K562 (cell line): Measurements from ENCODE around the gene CAPN8. TPM values are rescaled to one million over a fixed set of nuclear protein-coding genes. Genes with fewer than 3 reads are reported as not detected.

Source experiments
- ATAC-seq: fragments of 200-7000 bp; cut with Tn5 transposase; 3 replicates; pipeline ENCODE4 v1.9.1; 2020; ENCODE audit warnings: moderate library complexity
- BruUV-seq: library from RNA; stranded (reverse); fragments of 400-500 nt; replicated peaks from 2 replicates; lab custom pipeline; 2021; lab: Mats Ljungman, UMichigan
- CTCF ChIA-PET: fragments of 300-600 bp; formaldehyde crosslinking; extraction: SDS; loops from one replicate; lab custom pipeline; 2021; ENCODE audit warnings: low intra/inter-chr PET ratio; lab: Yijun Ruan, JAX
- POLR2A ChIA-PET: fragments of 300-600, 350-650 bp; sonication (Branson Sonifier 250); formaldehyde crosslinking; extraction: SDS; loops from one replicate; lab custom pipeline; 2021; ENCODE audit warnings: antibody characterized with exemption, inconsistent platforms; lab: Yijun Ruan, JAX
- DNase-seq, 4 experiments: peaks; one replicate each; pipeline versions ENCODE4 v3.0.0 to v3.0.0-alpha.2; 2011 to 2018; ENCODE audit warnings: low spot score in 3 of 4, mixed read lengths in 3 of 4; ENCODE audit errors: extremely low read depth in 1 of 4
- FAIRE-seq: peaks from 2 replicates; lab custom pipeline; 2011; peaks lifted over from hg19 to GRCh38; lab: Jason Lieb, UNC
- H2AFZ ChIP-seq: 2 replicates; pipeline ENCODE4 v1.6.0; 2011; ENCODE audit warnings: low read depth, low read length, control low read depth, inconsistent platforms
- H3K27ac ChIP-seq: fragments of 200-600 bp; 3 replicates; pipeline ENCODE4 v1.8.0; 2011; ENCODE audit warnings: low read depth, mild to moderate bottlenecking, control low read depth, inconsistent platforms, low read length, moderate library complexity, mixed read lengths; ENCODE audit errors: extremely low read depth
- H3K27me3 ChIP-seq, 2 experiments: fragments of 300-600 bp in 1 of 2; 2 replicates in 1 of 2; 3 replicates in 1 of 2; pipeline versions ENCODE4 v1.6.0 to v1.8.0; 2011; ENCODE audit warnings: inconsistent platforms in 2 of 2, low read length in 2 of 2, mild to moderate bottlenecking in 1 of 2, mixed read lengths in 1 of 2, moderate library complexity in 1 of 2; ENCODE audit not compliant: control insufficient read depth in 2 of 2, insufficient read depth in 2 of 2
- H3K36me3 ChIP-seq: fragments of 300-600 bp; 3 replicates; pipeline ENCODE4 v1.8.0; 2011; ENCODE audit warnings: mild to moderate bottlenecking, low read length, inconsistent platforms; ENCODE audit not compliant: control insufficient read depth, insufficient read depth
- H3K4me1 ChIP-seq, 2 experiments: fragments of 200-600 bp in 1 of 2; replicated peaks in 1 of 2; 2 replicates in 1 of 2; 3 replicates in 1 of 2; pipeline versions ENCODE4 v1.5.1 to v1.8.0; 2011; ENCODE audit warnings: inconsistent platforms in 2 of 2, low read length in 2 of 2, mild to moderate bottlenecking in 1 of 2, mixed read lengths in 1 of 2, moderate library complexity in 1 of 2; ENCODE audit not compliant: control insufficient read depth in 2 of 2, insufficient read depth in 2 of 2
- H3K4me2 ChIP-seq: 2 replicates; pipeline ENCODE4 v1.6.1; 2011; ENCODE audit warnings: low read length, control low read depth, inconsistent platforms, mixed read lengths; ENCODE audit not compliant: insufficient read depth
- H3K4me3 ChIP-seq: fragments of 200-600 bp; sonication (generic), shearing (Covaris generic); 2 replicates; pipeline ENCODE4 v1.5.1; 2016; ENCODE audit warnings: control low read depth, inconsistent platforms
- H3K79me2 ChIP-seq: fragments of 200-600 bp; 3 replicates; pipeline ENCODE4 v1.8.0; 2011; ENCODE audit warnings: low read length, inconsistent platforms; ENCODE audit not compliant: control insufficient read depth, insufficient read depth
- H3K9ac ChIP-seq, 2 experiments: 2 replicates each; pipeline versions ENCODE4 v1.6.0 to v1.6.1; 2011; ENCODE audit warnings: low read depth in 2 of 2, low read length in 2 of 2, control low read depth in 1 of 2, inconsistent platforms in 1 of 2, mild to moderate bottlenecking in 1 of 2, mixed read lengths in 1 of 2; ENCODE audit not compliant: insufficient read depth in 1 of 2
- H3K9me1 ChIP-seq: one replicate; pipeline ENCODE4 v1.6.0; 2011; ENCODE audit warnings: inconsistent platforms, mild to moderate bottlenecking, low read length, moderate library complexity; ENCODE audit not compliant: control insufficient read depth, insufficient read depth
- H3K9me3 ChIP-seq: replicated peaks from 2 replicates; pipeline ENCODE4 v1.5.1; 2011; ENCODE audit warnings: low read depth, low read length, inconsistent platforms; ENCODE audit not compliant: control insufficient read depth, insufficient read depth
- H4K20me1 ChIP-seq: replicated peaks from 2 replicates; pipeline ENCODE4 v1.6.1; 2011; ENCODE audit warnings: low read length, inconsistent platforms, mixed read lengths; ENCODE audit not compliant: control insufficient read depth, insufficient read depth
- ATF3 ChIP-seq, 2 experiments: fragments of 450-650 bp in 1 of 2; sonication (generic) in 1 of 2; formaldehyde crosslinking in 1 of 2; IDR thresholded peaks in 1 of 2; conservative IDR thresholded peaks in 1 of 2; 2 replicates each; pipeline versions ENCODE4 v1.6.1 to v1.8.1; 2016 to 2023; ENCODE audit warnings: mild to moderate bottlenecking in 2 of 2, moderate library complexity in 2 of 2, inconsistent platforms in 1 of 2, missing genetic modification reagents in 1 of 2
- ZFPM2 ChIP-seq: fragments of 250-450 bp; sonication (Bioruptor Pico); IDR thresholded peaks from 2 replicates; pipeline ENCODE4 v1.5.1; 2022; ENCODE audit warnings: mild to moderate bottlenecking
- ZNF134 ChIP-seq: fragments of 250-450 bp; sonication (Bioruptor Pico); conservative IDR thresholded peaks from 2 replicates; pipeline ENCODE4 v1.4.0; 2020
- ZNF184 ChIP-seq: sonication (generic); formaldehyde crosslinking; IDR thresholded peaks from 2 replicates; pipeline ENCODE4 v1.5.0; 2020; ENCODE audit warnings: missing genetic modification reagents
- ZNF592 ChIP-seq: fragments of 450-650 bp; IDR thresholded peaks from 2 replicates; pipeline ENCODE4 v1.6.1; 2017; ENCODE audit warnings: antibody characterized with exemption, mild to moderate bottlenecking
- WGBS: fragments of 100-300 bp; shearing (Covaris generic); methylation state at CpG from one replicate; pipeline ENCODE4 v1.1.6; 2016; ENCODE audit warnings: low coverage, mixed read lengths; ENCODE audit not compliant: insufficient coverage; ENCODE audit errors: missing lambda C conversion rate; 5-methylcytosine and 5-hydroxymethylcytosine counted together
- in situ Hi-C: fragments of 300-500 bp; cut with MboI; formaldehyde crosslinking; loops from 4 replicates; pipeline ENCODE4 v1.15.0; 2018; ENCODE audit warnings: inconsistent platforms, mixed read lengths
- intact Hi-C: fragments of 100-400 bp; cut with micrococcal nuclease; formaldehyde crosslinking; loops from 2 replicates; pipeline ENCODE4 v1.14.2; 2022
- polyA plus RNA-seq, 8 experiments: library from polyadenylated mRNA; depleted of rRNA in 4 of 8; stranded (reverse) in 5 of 8; unstranded in 3 of 8; fragments of >200 nt; fragmentation: Nextera tagmentation in 2 of 8; fragmentation: Illumina TruSeq in 1 of 8; extraction: Ambion mirVana in 2 of 8; extraction: Trizol in 1 of 8; gene quantifications; 2 replicates each; pipeline versions ENCODE4 v1.2.1 to v1.2.3, GENCODE V29; 2011 to 2014; ENCODE audit warnings: inconsistent platforms in 1 of 8, missing spikeins in 1 of 8
- total RNA-seq, 7 experiments: library from RNA; depleted of rRNA in 6 of 7; stranded (reverse); fragments of >200 nt in 6 of 7; fragmentation: Illumina TruSeq in 2 of 7; extraction: Trizol in 2 of 7; gene quantifications; 2 replicates each; pipeline versions ENCODE4 v1.2.1 to v1.2.3, GENCODE V29; 2011 to 2021; ENCODE audit warnings: low replicate concordance in 1 of 7

Gene CAPN8
- total and polyA plus RNA-seq, 9 of the 15 experiments (the other 6 are each of a cell fraction or from before 2014, with no cell fraction given), result 0.06 TPM; not detected in 8

GRCh38 chr1:223682502-223682901 lies 17.0 kb upstream of the CAPN8 start:
- Histone ChIP-seq H3K9ac (no peak overlapping the region), H3K79me2 (no peaks in the 10 kb centered on the region), H3K9me1 (no peaks in the 10 kb centered on the region), H3K9me3 (no peaks in the 10 kb centered on the region), H4K20me1 (peaks cover 7% of the 10 kb centered on the region; the same call in 1 of the 2 replicates), H3K4me2 (no peak overlapping the region), H3K27ac (no peak overlapping the region), H3K27me3 (peaks cover 18 to 40% of the 10 kb centered on the region in 2 experiments), H2AFZ (no peak overlapping the region), H3K4me3 (no peak overlapping the region), H3K4me1 (no peaks in the 10 kb centered on the region; a peak in 2 of 5 replicates), H3K36me3 (no peaks in the 10 kb centered on the region)
- intact Hi-C loops (no loop called here), in situ Hi-C loops (loop anchor here (25.0 kb wide), 1 partner anchor 545 kb away; the partner anchor contains the start of gene TLR5)
- ChIA-PET CTCF (interaction anchor here (0.6 kb wide), 1 partner anchor 126 kb away, joined by 3 read pairs; no protein-coding TSS in a partner anchor), POLR2A (no interaction called here)
- DNase-seq, result peak in 1 of 4 experiments; percentile 5
- no peak for TF ChIP-seq ZNF592
- peak; percentile 57; the same call in 1 of the 2 replicates for TF ChIP-seq ZNF134 (CRISPR knock-in tag)
- peak; percentile 61; the same call in 1 of the 2 replicates for TF ChIP-seq ATF3 (IDR thresholded peaks at IDR 0.05)
- TF ChIP-seq ATF3 (CRISPR knock-in tag; conservative IDR thresholded peaks at IDR 0.05), result no peak
- no peak for TF ChIP-seq ZFPM2
- peak; percentile 81 for TF ChIP-seq ZNF184 (CRISPR knock-in tag)
- no TSS peak for BruUV-seq
- no peak for FAIRE-seq
- WGBS, result 0% methylated on average over 3 of the region's 3 CpGs
- no peak for ATAC-seq
